Measurements from ENCODE around the gene POLR2F. TPM values are rescaled to one million over a fixed set of nuclear protein-coding genes. Genes with fewer than 3 reads are reported as not detected.

The POLR2F gene
- polyA plus RNA-seq, 1 experiment = 87.4 TPM

- no peak overlapping the region for H3K27ac ChIP-seq (ENCODE audit: low read depth, low read length)
- H3K4me3 ChIP-seq (ENCODE audit: low read depth, low read length) = no peak overlapping the region
- H3K27me3 ChIP-seq (ENCODE audit: control insufficient read depth, insufficient read depth, low read length) = peaks cover 2% of the 10 kb centered on the region
- H3K9me3 ChIP-seq (ENCODE audit: control insufficient read depth, insufficient read depth, low read length) = no peaks in the 10 kb centered on the region
- no peak for TF ChIP-seq CTCF (IDR thresholded peaks at IDR 0.05; ENCODE audit: low read depth, low read length)
- POLR2A ChIA-PET = interaction anchor here (0.5 to 0.6 kb wide), 2 partner anchors 25 to 53 kb away, joined by 3 to 10 read pairs; no protein-coding TSS in a partner anchor
- CTCF ChIA-PET = no interaction called here
- DNase-seq (ENCODE audit: low read depth, low spot score) = no peak
Measured at GRCh38 chr22:37990301-37990700, 36.8 kb downstream of the POLR2F start.

DNA sequence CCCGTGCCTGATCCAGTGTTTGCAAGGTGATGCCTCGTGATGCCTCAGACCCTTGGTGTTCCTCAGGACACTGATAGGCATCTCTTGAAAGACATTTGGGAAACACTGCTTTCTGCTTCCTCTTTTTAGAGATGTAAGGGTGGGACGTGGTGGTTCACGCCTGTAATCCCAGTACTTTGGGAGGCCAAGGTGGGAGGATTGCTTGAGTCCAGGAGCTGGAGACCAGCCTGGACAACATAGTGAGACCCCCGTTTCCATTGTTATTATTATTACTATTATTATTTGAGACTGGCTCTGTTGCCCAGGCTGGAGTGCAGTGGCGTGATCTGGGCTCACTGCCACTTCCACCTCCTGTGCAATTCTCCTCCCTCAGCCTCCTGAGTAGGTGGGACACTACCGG is 37.4 kb downstream of the POLR2F start:
- Histone ChIP-seq H3K4me3 (ENCODE audit: low read depth, low read length) (no peak overlapping the region), H3K9me3 (ENCODE audit: control insufficient read depth, insufficient read depth, low read length) (no peaks in the 10 kb centered on the region), H3K27me3 (ENCODE audit: control insufficient read depth, insufficient read depth, low read length) (peaks cover 2% of the 10 kb centered on the region), H3K27ac (ENCODE audit: low read depth, low read length) (no peak overlapping the region)
- TF ChIP-seq CTCF (IDR thresholded peaks at IDR 0.05; ENCODE audit: low read depth, low read length) = no peak
- DNase-seq (ENCODE audit: low read depth, low spot score) = no peak
- ChIA-PET CTCF (no interaction called here), POLR2A (no interaction called here)

DNA sequence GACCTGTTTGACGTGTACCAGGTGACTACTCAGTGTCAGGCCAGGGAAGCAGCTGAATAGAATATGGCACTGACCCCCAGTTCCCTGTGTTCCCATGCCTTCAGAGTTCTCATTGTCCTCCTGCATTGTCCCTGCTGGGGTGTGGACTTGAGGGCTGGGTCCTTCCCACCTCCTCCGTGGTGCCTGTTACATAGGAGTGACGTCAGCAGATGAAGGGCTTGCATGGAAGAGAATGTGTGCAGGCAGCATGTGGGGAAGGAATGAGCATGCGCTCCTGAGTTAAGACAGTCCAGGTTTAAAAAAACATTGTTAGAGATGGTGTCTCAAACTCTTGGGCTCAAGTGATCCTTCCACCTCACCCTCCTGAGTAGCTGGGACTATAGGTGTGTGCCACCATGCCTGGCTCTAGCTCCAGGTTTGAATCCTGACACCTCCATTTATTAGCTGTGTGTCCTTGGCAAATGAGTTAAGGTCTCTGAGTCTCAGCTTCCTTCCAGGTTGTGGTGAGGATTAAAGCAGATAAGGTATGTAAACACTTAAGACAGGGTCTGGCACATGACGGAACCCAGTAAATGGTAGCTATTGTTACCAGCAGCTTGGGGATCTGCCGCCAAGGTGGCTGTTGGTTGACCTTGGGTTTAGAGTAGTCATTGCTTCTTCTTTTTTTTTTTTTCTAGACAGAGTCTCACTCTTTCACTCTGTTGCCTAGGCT is 38.4 kb downstream of the POLR2F start:
- POLR2A ChIA-PET = no interaction called here
- no peak for TF ChIP-seq CTCF (IDR thresholded peaks at IDR 0.05; ENCODE audit: low read depth, low read length)
- no peaks in the 10 kb centered on the region for H3K9me3 ChIP-seq (ENCODE audit: control insufficient read depth, insufficient read depth, low read length)
- H3K27me3 ChIP-seq (ENCODE audit: control insufficient read depth, insufficient read depth, low read length) = peaks cover 10% of the 10 kb centered on the region
- H3K27ac ChIP-seq (ENCODE audit: low read depth, low read length) = no peak overlapping the region
- CTCF ChIA-PET = no interaction called here
- no peak overlapping the region for H3K4me3 ChIP-seq (ENCODE audit: low read depth, low read length)
- DNase-seq (ENCODE audit: low read depth, low spot score) = no peak

DNA sequence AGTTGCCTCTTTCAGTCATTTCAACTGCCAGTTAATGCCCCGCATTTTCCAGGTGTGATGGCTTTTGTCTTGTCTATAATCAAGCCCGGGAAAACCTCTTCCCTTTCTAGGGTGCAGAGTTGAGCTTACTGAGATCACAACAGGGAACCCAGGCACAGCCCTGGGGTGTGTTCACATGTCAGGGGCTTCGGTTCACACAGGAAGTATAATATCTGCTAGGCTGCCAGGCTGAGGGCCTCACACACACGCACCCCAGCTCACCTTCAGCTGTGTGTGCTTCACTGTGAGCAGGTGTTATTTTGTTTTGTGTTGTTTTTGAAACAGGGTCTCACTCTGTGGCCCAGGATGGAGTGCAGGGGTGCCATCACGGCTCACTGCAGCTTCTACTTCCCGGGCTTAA is 40.5 kb downstream of the POLR2F start:
- no peak for DNase-seq (ENCODE audit: low read depth, low spot score)
- Histone ChIP-seq H3K27ac (ENCODE audit: low read depth, low read length) (no peak overlapping the region), H3K4me3 (ENCODE audit: low read depth, low read length) (no peak overlapping the region), H3K9me3 (ENCODE audit: control insufficient read depth, insufficient read depth, low read length) (no peaks in the 10 kb centered on the region), H3K27me3 (ENCODE audit: control insufficient read depth, insufficient read depth, low read length) (peaks cover 23% of the 10 kb centered on the region)
- POLR2A ChIA-PET = no interaction called here
- TF ChIP-seq CTCF (IDR thresholded peaks at IDR 0.05; ENCODE audit: low read depth, low read length) = no peak
- CTCF ChIA-PET = interaction anchor here (1.3 to 2.0 kb wide), 2 partner anchors 28 to 29 kb away, joined by 4 to 5 read pairs; no protein-coding TSS in a partner anchor

DNA sequence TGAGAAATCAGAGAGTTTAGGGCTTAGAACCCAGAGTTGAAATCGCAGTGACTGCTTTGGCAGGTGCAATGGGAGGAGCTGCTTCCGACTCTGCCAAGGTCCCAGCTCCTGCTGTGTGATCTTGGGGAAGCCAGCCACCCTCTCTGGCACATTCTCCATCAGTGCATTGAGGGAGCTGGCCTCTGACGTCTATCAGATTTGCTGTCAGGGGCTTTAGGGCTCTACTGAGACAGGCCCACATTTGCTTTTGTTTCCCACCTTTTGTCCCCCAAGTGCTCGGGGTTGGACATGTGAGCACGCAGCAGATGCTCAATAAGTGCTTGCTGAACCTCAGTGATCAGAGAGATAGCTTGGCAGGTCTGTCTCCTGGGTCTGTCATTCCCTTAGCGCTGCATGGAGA is 41.5 kb downstream of the POLR2F start:
- TF ChIP-seq CTCF (IDR thresholded peaks at IDR 0.05; ENCODE audit: low read depth, low read length) = no peak
- Histone ChIP-seq H3K27ac (ENCODE audit: low read depth, low read length) (no peak overlapping the region), H3K9me3 (ENCODE audit: control insufficient read depth, insufficient read depth, low read length) (no peaks in the 10 kb centered on the region), H3K27me3 (ENCODE audit: control insufficient read depth, insufficient read depth, low read length) (peaks cover 26% of the 10 kb centered on the region), H3K4me3 (ENCODE audit: low read depth, low read length) (no peak overlapping the region)
- POLR2A ChIA-PET = interaction anchor here (0.7 kb wide), 1 partner anchor 81 kb away, joined by 4 read pairs; no protein-coding TSS in a partner anchor
- DNase-seq (ENCODE audit: low read depth, low spot score) = no peak
- CTCF ChIA-PET = interaction anchor here (2.0 kb wide), 1 partner anchor 30 kb away, joined by 4 read pairs; no protein-coding TSS in a partner anchor
